KMS-11 (cell line): ENCODE measurements around the gene COL15A1.

Experiments used
- H2AFZ ChIP-seq: fragments of 200-600 bp; sonication (generic); 2 replicates; pipeline ENCODE4 v1.6.1; 2016; ENCODE audit warnings: antibody characterized with exemption, mixed run types, low read depth
- H3K27ac ChIP-seq: fragments of 200-600 bp; sonication (generic); 2 replicates; pipeline ENCODE4 v1.6.1; 2016; ENCODE audit warnings: mild to moderate bottlenecking, mixed run types
- H3K27me3 ChIP-seq: fragments of 200-600 bp; sonication (generic); 2 replicates; pipeline ENCODE4 v1.6.1; 2017; ENCODE audit warnings: mild to moderate bottlenecking, low read depth, mixed run types, moderate library complexity; ENCODE audit not compliant: insufficient read depth
- H3K36me3 ChIP-seq: fragments of 200-600 bp; sonication (generic); 2 replicates; pipeline ENCODE4 v1.6.1; 2017; ENCODE audit warnings: mild to moderate bottlenecking, mixed run types; ENCODE audit not compliant: insufficient read depth
- H3K4me1 ChIP-seq: fragments of 200-600 bp; sonication (generic); 2 replicates; pipeline ENCODE4 v1.6.1; 2016; ENCODE audit warnings: mild to moderate bottlenecking, low read depth, mixed run types; ENCODE audit not compliant: poor library complexity, severe bottlenecking
- H3K4me2 ChIP-seq: fragments of 200-600 bp; sonication (generic); 2 replicates; pipeline ENCODE4 v1.7.0; 2016; ENCODE audit warnings: mild to moderate bottlenecking, mixed run types
- H3K4me3 ChIP-seq: fragments of 200-600 bp; sonication (generic); IDR thresholded peaks from 2 replicates; pipeline ENCODE4 v1.6.1; 2017; ENCODE audit warnings: low read depth, low read length, mixed read lengths; ENCODE audit not compliant: insufficient read depth
- H3K79me2 ChIP-seq: fragments of 200-600 bp; sonication (generic); 2 replicates; pipeline ENCODE4 v1.6.1; 2016; ENCODE audit warnings: low read depth, mixed run types; ENCODE audit not compliant: insufficient read depth
- H3K9ac ChIP-seq: fragments of 200-600 bp; sonication (generic); 2 replicates; pipeline ENCODE4 v1.6.1; 2016; ENCODE audit warnings: mild to moderate bottlenecking, mixed run types
- H4K20me1 ChIP-seq: fragments of 200-600 bp; sonication (generic); 2 replicates; pipeline ENCODE4 v1.6.1; 2016; ENCODE audit warnings: mild to moderate bottlenecking, mixed run types; ENCODE audit not compliant: insufficient read depth
- TF ChIP-seq, protein P1 (sequence below): fragments of 200-600 bp; sonication (generic); conservative IDR thresholded peaks from 2 replicates; pipeline ENCODE4 v1.6.1; 2017; ENCODE audit warnings: low read depth, mild to moderate bottlenecking, antibody characterized with exemption, low read length, moderate library complexity, mixed read lengths

Gene COL15A1

DNA sequence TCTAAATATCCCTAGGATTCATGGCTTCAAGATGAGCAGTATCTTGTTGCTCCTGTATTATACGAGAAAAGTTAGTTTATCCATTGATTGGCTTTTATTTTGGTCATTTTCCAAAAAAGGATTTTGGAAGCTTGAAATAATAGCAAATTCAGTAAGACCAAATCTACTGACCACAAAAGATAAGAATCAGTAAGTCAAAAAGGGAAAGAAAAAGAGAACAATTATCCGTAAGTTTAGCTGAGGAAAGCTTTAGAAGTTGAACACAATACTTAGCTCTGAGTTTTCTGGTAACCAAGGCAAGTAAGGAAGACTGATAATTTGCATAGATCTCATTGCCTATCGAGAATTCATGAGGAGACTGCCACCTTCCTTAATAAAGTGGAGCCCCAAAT, 170.3 kb downstream of the COL15A1 start:
- no peak overlapping the region for H3K4me3 ChIP-seq
- H3K27me3 ChIP-seq = no peaks in the 10 kb centered on the region
- TF ChIP-seq, protein P1, sequence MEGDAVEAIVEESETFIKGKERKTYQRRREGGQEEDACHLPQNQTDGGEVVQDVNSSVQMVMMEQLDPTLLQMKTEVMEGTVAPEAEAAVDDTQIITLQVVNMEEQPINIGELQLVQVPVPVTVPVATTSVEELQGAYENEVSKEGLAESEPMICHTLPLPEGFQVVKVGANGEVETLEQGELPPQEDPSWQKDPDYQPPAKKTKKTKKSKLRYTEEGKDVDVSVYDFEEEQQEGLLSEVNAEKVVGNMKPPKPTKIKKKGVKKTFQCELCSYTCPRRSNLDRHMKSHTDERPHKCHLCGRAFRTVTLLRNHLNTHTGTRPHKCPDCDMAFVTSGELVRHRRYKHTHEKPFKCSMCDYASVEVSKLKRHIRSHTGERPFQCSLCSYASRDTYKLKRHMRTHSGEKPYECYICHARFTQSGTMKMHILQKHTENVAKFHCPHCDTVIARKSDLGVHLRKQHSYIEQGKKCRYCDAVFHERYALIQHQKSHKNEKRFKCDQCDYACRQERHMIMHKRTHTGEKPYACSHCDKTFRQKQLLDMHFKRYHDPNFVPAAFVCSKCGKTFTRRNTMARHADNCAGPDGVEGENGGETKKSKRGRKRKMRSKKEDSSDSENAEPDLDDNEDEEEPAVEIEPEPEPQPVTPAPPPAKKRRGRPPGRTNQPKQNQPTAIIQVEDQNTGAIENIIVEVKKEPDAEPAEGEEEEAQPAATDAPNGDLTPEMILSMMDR = no peak
- no peak overlapping the region for H2AFZ ChIP-seq
- no peaks in the 10 kb centered on the region for H3K36me3 ChIP-seq
- no peak overlapping the region for H3K9ac ChIP-seq
- no peaks in the 10 kb centered on the region for H4K20me1 ChIP-seq
- H3K4me1 ChIP-seq = peaks cover 14% of the 10 kb centered on the region
- peaks cover 21% of the 10 kb centered on the region; the same call in 1 of the 2 replicates for H3K79me2 ChIP-seq
- no peak overlapping the region for H3K4me2 ChIP-seq
- H3K27ac ChIP-seq = no peak overlapping the region

DNA sequence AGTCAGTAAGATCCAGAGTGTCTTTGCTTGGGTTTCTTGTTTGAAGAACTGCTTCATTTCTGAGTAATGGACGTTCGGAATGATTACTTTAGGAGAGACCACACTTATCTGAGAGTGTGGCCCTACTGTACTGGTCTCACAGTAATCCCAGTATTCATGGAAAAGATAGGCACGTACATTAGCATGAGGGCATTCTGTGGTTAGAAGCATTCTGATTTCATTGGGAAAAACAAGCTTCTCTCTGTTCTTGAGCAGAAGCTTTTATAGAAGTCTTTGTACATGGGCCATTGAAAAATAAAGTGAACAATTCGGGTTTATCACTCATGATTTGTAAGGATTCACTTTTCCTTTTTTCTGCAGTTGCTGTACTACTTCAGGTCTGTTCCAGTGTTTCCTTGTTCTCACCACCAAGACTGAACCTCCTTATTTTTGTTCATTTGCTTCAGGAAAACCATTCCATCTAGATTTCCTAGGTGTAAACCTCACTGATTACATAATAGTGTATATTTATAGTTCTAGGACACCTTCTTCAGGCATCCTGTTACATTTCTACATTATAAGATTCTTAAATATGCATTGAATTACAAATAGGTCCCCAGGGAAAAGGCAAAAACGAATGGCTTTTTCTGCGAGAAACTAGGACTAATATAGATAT, 171.3 kb downstream of the COL15A1 start:
- no peaks in the 10 kb centered on the region for H3K36me3 ChIP-seq
- peaks cover 23% of the 10 kb centered on the region for H3K4me1 ChIP-seq
- no peak overlapping the region for H2AFZ ChIP-seq
- no peak overlapping the region for H3K27ac ChIP-seq
- no peak overlapping the region for H3K9ac ChIP-seq
- TF ChIP-seq, protein P1 = no peak
- H3K79me2 ChIP-seq = peaks cover 28% of the 10 kb centered on the region; the same call in 1 of the 2 replicates
- no peak overlapping the region for H3K4me3 ChIP-seq
- H4K20me1 ChIP-seq = no peaks in the 10 kb centered on the region
- H3K4me2 ChIP-seq = no peak overlapping the region
- H3K27me3 ChIP-seq = no peaks in the 10 kb centered on the region

DNA sequence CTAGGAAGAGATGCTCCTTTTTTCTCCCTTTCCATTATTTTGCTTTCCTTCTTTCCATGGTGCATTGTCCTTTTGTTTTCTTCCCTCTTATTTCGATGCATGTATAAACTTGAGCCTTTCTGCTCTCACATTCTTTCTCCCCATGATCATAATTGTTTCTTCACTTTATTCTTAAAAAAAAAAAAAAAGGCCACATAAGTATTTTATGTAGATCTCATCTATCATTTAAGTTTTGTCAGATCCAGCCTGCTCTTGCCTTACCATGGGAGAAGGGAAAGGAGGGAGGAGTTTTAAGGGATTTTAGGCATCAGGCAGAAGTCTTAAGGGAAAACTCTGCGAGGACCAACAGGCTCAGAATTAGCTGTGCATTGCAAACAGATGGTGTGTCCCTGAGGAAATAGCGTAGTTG, 172.3 kb downstream of the COL15A1 start:
- Histone ChIP-seq H3K27ac (no peak overlapping the region), H4K20me1 (no peaks in the 10 kb centered on the region), H3K4me2 (no peak overlapping the region), H3K4me3 (no peak overlapping the region), H3K27me3 (no peaks in the 10 kb centered on the region), H3K79me2 (peaks cover 33% of the 10 kb centered on the region; the same call in 1 of the 2 replicates), H3K36me3 (no peaks in the 10 kb centered on the region), H2AFZ (no peak overlapping the region), H3K4me1 (peaks cover 24% of the 10 kb centered on the region), H3K9ac (no peak overlapping the region)
- TF ChIP-seq, protein P1 = no peak

DNA sequence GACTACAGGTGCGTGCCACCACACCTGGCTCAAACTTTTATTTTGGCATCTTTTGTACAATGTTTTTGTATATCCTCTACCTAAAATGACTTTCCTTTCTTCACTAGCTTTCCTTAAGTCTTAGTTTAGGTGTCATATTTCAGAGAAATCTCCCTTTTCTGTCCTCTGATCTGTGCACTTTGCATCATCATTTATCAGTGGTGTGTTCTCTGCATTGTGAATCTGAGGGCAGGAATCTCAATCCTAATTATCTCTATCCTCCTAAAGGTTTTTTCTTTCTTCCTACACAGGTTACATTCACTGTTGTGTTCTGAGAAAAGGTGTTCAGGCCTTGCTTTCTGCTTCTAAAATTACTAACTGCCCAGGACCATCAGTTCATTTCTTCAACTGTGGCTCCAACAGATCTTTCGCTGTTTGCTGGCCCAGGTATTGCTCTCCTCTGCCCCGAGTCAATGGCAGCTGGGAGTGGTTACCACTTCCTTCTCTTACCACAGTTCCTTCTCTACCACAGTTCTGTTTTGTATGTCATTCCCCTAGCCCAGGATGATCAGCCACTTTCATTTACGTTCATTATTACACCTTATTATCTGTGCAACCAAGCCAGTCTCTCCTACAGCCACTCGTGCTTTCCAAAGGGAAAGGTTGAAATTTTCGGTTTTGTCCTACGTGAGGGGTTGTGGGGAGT, 175.2 kb downstream of the COL15A1 start:
- Histone ChIP-seq H2AFZ (peak overlapping the region; percentile 22; the same call in 1 of the 2 replicates), H3K27ac (peak overlapping the region; percentile 46)

More for the DNA sequence above, 175.2 kb downstream of the COL15A1 start:
- Histone ChIP-seq H4K20me1 (no peaks in the 10 kb centered on the region), H3K36me3 (no peaks in the 10 kb centered on the region), H3K79me2 (peaks cover 38% of the 10 kb centered on the region; the same call in 1 of the 2 replicates), H3K4me1 (peaks cover 21% of the 10 kb centered on the region), H3K27me3 (no peaks in the 10 kb centered on the region), H3K4me3 (no peak overlapping the region), H3K9ac (peak overlapping the region; percentile 1; the same call in 1 of the 2 replicates), H3K4me2 (peak overlapping the region; percentile 36)
- TF ChIP-seq, protein P1 = no peak
